Liver (tissue), 9 donors: Measurements from ENCODE around the gene PPM1L. TPM values are rescaled to one million over a fixed set of nuclear protein-coding genes. Genes with fewer than 3 reads are reported as not detected.

ENCODE experiments used
- DNase-seq: peaks from one replicate; pipeline ENCODE4 v3.0.0-alpha.2; 2017; ENCODE audit warnings: low spot score
- H3K27ac ChIP-seq, 2 donors: one replicate each; pipeline ENCODE4 v1.7.0; 2013; ENCODE audit warnings: inconsistent platforms in 2 of 2, low read length in 2 of 2, control low read depth in 1 of 2, low read depth in 1 of 2, mild to moderate bottlenecking in 1 of 2
- H3K27me3 ChIP-seq, 4 donors: one replicate each; pipeline versions ENCODE4 v1.6.1 to v1.7.0; 2013; ENCODE audit warnings: low read length in 3 of 4, inconsistent platforms in 1 of 4, mild to moderate bottlenecking in 1 of 4, moderate library complexity in 1 of 4; ENCODE audit not compliant: control insufficient read depth in 4 of 4, insufficient read depth in 4 of 4
- H3K36me3 ChIP-seq, 4 donors: one replicate each; pipeline versions ENCODE4 v1.6.1 to v1.7.0; 2013; ENCODE audit warnings: low read length in 3 of 4, mild to moderate bottlenecking in 3 of 4, low read depth in 1 of 4, moderate library complexity in 1 of 4; ENCODE audit not compliant: control insufficient read depth in 4 of 4, insufficient read depth in 3 of 4
- H3K4me1 ChIP-seq, 4 donors: one replicate each; pipeline versions ENCODE4 v1.6.1 to v1.7.0; 2013; ENCODE audit warnings: low read length in 3 of 4, mild to moderate bottlenecking in 3 of 4, moderate library complexity in 1 of 4; ENCODE audit not compliant: control insufficient read depth in 4 of 4, insufficient read depth in 4 of 4
- H3K4me3 ChIP-seq, 3 donors: one replicate each; pipeline versions ENCODE4 v1.6.1 to v1.7.0; 2013; ENCODE audit warnings: low read length in 3 of 3, control low read depth in 1 of 3, low read depth in 1 of 3, mild to moderate bottlenecking in 1 of 3
- H3K9ac ChIP-seq, 2 donors: one replicate each; pipeline ENCODE4 v1.7.0; 2013; ENCODE audit warnings: low read length in 2 of 2, mild to moderate bottlenecking in 2 of 2, moderate library complexity in 2 of 2, control low read depth in 1 of 2, low read depth in 1 of 2
- H3K9me3 ChIP-seq, 4 donors: one replicate each; pipeline versions ENCODE4 v1.6.1 to v1.7.0; 2013; ENCODE audit warnings: low read length in 3 of 4; ENCODE audit not compliant: control insufficient read depth in 4 of 4
- EGR1 ChIP-seq, 2 donors: IDR thresholded peaks; 2 replicates each; pipeline ENCODE4 v1.6.1; 2016 to 2018; ENCODE audit warnings: antibody characterized with exemption in 2 of 2, low read depth in 2 of 2
- FOXA1 ChIP-seq: IDR thresholded peaks from 2 replicates; pipeline ENCODE4 v1.6.1; 2016; ENCODE audit warnings: antibody characterized with exemption
- FOXA2 ChIP-seq: IDR thresholded peaks from 2 replicates; pipeline ENCODE4 v1.6.1; 2016; ENCODE audit warnings: antibody characterized with exemption
- HNF4A ChIP-seq, 2 donors: conservative IDR thresholded peaks; 2 replicates each; pipeline ENCODE4 v1.6.1; 2016; ENCODE audit warnings: antibody characterized with exemption in 2 of 2, mild to moderate bottlenecking in 2 of 2
- HNF4G ChIP-seq: IDR thresholded peaks from 2 replicates; pipeline ENCODE4 v1.6.1; 2016; ENCODE audit warnings: antibody characterized with exemption
- NR2F2 ChIP-seq: IDR thresholded peaks from 2 replicates; pipeline ENCODE4 v1.6.1; 2016; ENCODE audit warnings: antibody characterized with exemption
- RAD21 ChIP-seq, 2 donors: IDR thresholded peaks; 2 replicates each; pipeline ENCODE4 v1.6.1; 2016; ENCODE audit warnings: antibody characterized with exemption in 2 of 2, mild to moderate bottlenecking in 2 of 2
- REST ChIP-seq: IDR thresholded peaks from 2 replicates; pipeline ENCODE4 v1.6.1; 2016; ENCODE audit warnings: antibody characterized with exemption, mild to moderate bottlenecking
- RXRA ChIP-seq, 2 donors: IDR thresholded peaks; 2 replicates each; pipeline ENCODE4 v1.6.1; 2017 to 2018; ENCODE audit warnings: antibody characterized with exemption in 2 of 2, mild to moderate bottlenecking in 1 of 2
- TAF1 ChIP-seq: conservative IDR thresholded peaks from 2 replicates; pipeline ENCODE4 v1.6.1; 2016; ENCODE audit warnings: antibody characterized with exemption, mild to moderate bottlenecking
- YY1 ChIP-seq: IDR thresholded peaks from 2 replicates; pipeline ENCODE4 v1.6.1; 2016; ENCODE audit warnings: antibody characterized with exemption, mild to moderate bottlenecking
- WGBS: extraction: QIAGEN DNeasy Blood & Tissue Kit; methylation state at CpG from one replicate; pipeline ENCODE4 v1.1.7; 2013; 5-methylcytosine and 5-hydroxymethylcytosine counted together
- polyA plus RNA-seq, 2 donors: library from polyadenylated mRNA; stranded (reverse) in 1 of 2; unstranded in 1 of 2; fragments of 200-250 nt in 1 of 2; fragments of >200 nt in 1 of 2; fragmentation: Nextera tagmentation in 1 of 2; extraction: Ambion mirVana in 1 of 2; gene quantifications; one replicate each; pipeline versions ENCODE4 v1.2.1 to v1.2.3, GENCODE V29; 2013 to 2015
- total RNA-seq, 2 donors: library from RNA; depleted of rRNA; stranded (reverse); fragments of >200 nt; gene quantifications; one replicate each; pipeline ENCODE4 v1.2.3, GENCODE V29; 2014
- TF ChIP-seq, protein P1 (sequence below): IDR thresholded peaks from 2 replicates; pipeline ENCODE4 v1.6.1; 2016; ENCODE audit warnings: antibody characterized with exemption
- TF ChIP-seq, protein P2 (sequence below): fragments of 150-350 bp; IDR thresholded peaks from 2 replicates; pipeline ENCODE4 v1.5.1; 2017; ENCODE audit warnings: improper control_type of control experiment, low read depth, low read length; ENCODE audit not compliant: missing input control
- donor health status: healthy.
- donor health status: healthy.
- donor health status: healthy.
- donor health status: healthy.
- donor health status: healthy.

The PPM1L gene
- total and polyA plus RNA-seq, 4 donors = 1.6 to 8.5 (median 4.8) TPM

DNA sequence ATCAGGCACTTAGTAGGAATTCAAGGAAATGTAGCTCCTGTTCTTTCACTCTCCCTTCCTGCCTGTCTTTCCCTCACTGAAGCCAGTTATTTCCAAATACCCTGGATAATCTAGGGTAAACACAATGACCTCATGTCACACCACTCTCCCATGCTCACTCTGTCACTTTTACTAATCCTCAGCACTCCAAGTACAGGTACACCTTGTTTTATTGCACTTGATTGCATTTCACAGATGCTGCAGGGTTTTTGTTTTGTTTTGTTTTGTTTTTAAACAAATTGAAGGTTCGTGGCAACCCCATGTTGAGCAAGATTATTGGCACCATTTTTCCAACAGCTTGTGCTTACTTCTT lies 40.8 kb downstream of the PPM1L start (continued):
- TF ChIP-seq, protein P1, sequence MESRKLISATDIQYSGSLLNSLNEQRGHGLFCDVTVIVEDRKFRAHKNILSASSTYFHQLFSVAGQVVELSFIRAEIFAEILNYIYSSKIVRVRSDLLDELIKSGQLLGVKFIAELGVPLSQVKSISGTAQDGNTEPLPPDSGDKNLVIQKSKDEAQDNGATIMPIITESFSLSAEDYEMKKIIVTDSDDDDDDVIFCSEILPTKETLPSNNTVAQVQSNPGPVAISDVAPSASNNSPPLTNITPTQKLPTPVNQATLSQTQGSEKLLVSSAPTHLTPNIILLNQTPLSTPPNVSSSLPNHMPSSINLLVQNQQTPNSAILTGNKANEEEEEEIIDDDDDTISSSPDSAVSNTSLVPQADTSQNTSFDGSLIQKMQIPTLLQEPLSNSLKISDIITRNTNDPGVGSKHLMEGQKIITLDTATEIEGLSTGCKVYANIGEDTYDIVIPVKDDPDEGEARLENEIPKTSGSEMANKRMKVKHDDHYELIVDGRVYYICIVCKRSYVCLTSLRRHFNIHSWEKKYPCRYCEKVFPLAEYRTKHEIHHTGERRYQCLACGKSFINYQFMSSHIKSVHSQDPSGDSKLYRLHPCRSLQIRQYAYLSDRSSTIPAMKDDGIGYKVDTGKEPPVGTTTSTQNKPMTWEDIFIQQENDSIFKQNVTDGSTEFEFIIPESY = peak; percentile 81
- TF ChIP-seq HNF4A (conservative IDR thresholded peaks at IDR 0.05) (peak; percentile 68 to 83), NR2F2 (no peak), RXRA (IDR thresholded peaks at IDR 0.05) (peak; percentile 72 to 90), RAD21 (IDR thresholded peaks at IDR 0.05) (peak; percentile 35 to 48), YY1 (peak; percentile 78)
- TF ChIP-seq, protein P2, sequence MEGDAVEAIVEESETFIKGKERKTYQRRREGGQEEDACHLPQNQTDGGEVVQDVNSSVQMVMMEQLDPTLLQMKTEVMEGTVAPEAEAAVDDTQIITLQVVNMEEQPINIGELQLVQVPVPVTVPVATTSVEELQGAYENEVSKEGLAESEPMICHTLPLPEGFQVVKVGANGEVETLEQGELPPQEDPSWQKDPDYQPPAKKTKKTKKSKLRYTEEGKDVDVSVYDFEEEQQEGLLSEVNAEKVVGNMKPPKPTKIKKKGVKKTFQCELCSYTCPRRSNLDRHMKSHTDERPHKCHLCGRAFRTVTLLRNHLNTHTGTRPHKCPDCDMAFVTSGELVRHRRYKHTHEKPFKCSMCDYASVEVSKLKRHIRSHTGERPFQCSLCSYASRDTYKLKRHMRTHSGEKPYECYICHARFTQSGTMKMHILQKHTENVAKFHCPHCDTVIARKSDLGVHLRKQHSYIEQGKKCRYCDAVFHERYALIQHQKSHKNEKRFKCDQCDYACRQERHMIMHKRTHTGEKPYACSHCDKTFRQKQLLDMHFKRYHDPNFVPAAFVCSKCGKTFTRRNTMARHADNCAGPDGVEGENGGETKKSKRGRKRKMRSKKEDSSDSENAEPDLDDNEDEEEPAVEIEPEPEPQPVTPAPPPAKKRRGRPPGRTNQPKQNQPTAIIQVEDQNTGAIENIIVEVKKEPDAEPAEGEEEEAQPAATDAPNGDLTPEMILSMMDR = no peak

DNA sequence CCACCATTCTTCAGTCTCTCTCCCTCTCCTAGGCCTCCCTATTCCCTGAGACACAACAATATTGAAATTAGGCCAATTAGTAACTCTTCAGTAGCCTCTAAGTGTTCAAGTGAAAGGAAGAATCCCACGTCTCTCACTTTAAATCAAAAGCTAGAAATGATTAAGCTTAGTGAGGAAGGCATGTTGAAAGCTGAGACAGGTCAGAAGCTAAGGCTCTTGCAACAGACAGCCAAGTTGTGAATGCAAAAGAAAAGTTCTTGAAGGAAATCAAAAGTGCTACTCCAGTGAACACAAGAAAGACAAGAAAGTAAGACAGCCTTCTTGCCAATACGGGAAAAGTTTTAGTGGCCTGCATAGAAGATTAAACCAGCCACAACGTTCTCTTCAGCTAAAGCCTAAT lies 41.3 kb downstream of the PPM1L start:
- Histone ChIP-seq H3K27ac (peak overlapping the region; percentile 63 to 84), H3K4me1 (peaks cover 0 to 18% (median 3%) of the 10 kb centered on the region in 4 donors), H3K36me3 (no peaks in the 10 kb centered on the region), H3K9ac (no peak overlapping the region), H3K9me3 (no peaks in the 10 kb centered on the region), H3K4me3 (no peak overlapping the region), H3K27me3 (no peaks in the 10 kb centered on the region)
- DNase-seq = no peak
- WGBS = 80% methylated on average over 3 of the region's 3 CpGs
- no peak for TF ChIP-seq HNF4G
- TF ChIP-seq NR2F2 = no peak
- no peak for TF ChIP-seq REST
- TF ChIP-seq FOXA1 = no peak
- no peak for TF ChIP-seq EGR1 (IDR thresholded peaks at IDR 0.05; ENCODE audit: low read depth in 2 of 2)
- no peak for TF ChIP-seq FOXA2

DNA sequence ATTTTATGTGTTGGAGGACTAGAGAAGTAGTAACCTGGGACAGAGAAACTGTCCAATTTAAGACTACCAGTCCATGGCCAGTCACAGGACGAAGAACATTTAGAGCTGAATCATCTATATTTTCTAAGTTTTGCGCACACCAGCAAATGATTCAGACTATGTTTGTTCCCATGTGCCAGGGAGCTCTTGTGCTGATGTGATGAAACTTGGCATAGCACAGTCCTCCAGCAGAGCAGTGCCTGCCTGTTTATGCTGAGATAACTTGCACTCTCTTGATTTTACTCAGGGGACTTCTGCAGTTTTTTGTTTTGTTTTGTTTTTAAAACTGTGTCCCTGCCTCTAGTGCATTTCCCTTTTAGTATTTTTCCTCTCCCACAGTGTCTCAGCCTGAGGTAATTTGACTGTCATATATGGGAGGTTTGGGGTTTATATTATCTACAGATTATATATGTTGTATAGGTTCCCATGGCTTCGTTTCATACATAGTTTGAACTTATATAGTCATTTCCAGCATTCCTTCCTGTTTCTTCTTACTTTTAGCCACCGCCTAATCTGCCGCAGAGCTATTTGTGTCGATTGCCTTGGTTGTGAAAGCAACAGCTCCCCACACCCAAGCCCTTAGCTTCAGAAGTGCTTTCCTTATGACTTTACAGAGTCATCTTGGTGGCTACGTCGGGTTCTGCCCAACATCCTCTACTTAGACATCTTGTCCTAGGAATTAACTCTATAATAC lies 45.5 kb downstream of the PPM1L start:
- TF ChIP-seq FOXA1 (no peak), REST (peak; percentile 29), RXRA (IDR thresholded peaks at IDR 0.05) (peak in 1 of 2 donors; percentile 24), HNF4A (conservative IDR thresholded peaks at IDR 0.05) (peak in 1 of 2 donors; percentile 31), YY1 (peak; percentile 30), EGR1 (IDR thresholded peaks at IDR 0.05; ENCODE audit: low read depth in 2 of 2) (no peak), TAF1 (no peak)
- H3K4me1 ChIP-seq = peaks cover 0 to 13% (median 2%) of the 10 kb centered on the region in 4 donors

More for the DNA sequence above, 45.5 kb downstream of the PPM1L start:
- H3K4me3 ChIP-seq = no peak overlapping the region
- H3K27me3 ChIP-seq = no peaks in the 10 kb centered on the region
- WGBS = 54% methylated on average over 8 of the region's 8 CpGs
- no peak overlapping the region for H3K9ac ChIP-seq
- no peaks in the 10 kb centered on the region for H3K36me3 ChIP-seq
- no peak for DNase-seq
- H3K9me3 ChIP-seq = no peaks in the 10 kb centered on the region
- H3K27ac ChIP-seq = peak overlapping the region; percentile 36 to 48
